GM12892 (cell line): ENCODE measurements around the gene CLSTN2.

ENCODE experiments used
- POLR2AphosphoS5 ChIP-seq: IDR thresholded peaks from 2 replicates; pipeline ENCODE4 v1.6.1; 2011; ENCODE audit warnings: low read depth, low read length, control low read depth
- TAF1 ChIP-seq: IDR thresholded peaks from 2 replicates; pipeline ENCODE4 v1.6.1; 2011; ENCODE audit warnings: low read depth, mild to moderate bottlenecking, control low read depth, low read length, borderline replicate concordance

GRCh38 chr3:140466535-140466934, 531.5 kb downstream of the CLSTN2 start:
- TF ChIP-seq POLR2AphosphoS5 (no peak), TAF1 (no peak)
